ENCODE data around the gene ZNF493.

ZNF493 gene

DNA sequence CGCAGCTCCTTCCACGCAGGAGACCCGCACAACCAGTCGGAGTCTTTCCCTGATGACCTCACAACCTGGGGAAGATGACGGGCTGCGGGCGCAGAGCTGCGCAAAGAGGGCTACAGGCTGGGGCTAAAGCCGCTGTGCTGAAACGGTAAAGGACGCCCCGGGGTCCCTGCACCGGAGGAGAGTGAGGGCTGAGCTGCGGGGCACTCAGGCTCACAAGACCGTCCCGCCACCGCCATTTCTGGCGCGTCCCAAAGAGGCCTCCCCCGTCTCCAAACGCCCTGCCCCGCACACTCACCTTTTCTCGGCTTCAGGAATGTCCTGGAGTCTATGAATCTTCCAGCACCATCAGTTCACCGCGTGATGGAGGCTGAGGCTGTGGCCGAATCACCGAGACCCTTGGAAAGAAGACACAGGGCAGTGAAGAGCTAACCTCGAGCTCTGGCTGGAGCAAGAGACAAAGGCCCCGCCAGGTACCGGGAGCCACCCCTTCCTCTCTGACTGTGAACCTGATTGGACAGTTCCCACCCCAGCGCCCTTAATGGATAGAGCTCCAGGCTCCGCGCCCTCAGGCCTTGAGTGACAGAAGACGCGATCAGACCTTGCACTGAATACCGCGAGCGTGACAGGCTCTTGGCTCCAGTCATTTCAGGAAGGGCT lies 66.6 kb downstream of the ZNF493 start:
- DNase-seq = no peak

DNA sequence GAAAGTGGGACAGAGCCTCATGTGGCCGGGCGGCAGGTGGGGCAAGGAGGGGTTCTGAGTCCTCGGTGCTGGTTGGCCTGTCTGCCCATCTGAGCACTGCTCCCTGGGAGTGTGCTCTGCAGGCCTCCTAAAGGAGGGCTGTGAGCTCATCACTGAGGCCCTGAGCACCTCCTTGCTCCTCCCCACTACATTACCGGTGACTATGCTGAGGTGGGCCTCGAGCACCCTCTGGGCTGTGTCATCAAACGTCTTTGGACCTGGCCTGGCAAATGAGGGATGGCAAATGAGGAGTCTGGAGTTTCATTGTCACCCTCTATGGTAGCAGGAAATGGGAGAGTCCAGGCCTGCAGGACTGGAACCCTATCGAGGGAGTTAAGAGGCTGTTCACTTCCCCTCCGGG lies 69.7 kb downstream of the ZNF493 start:
- DNase-seq = no peak

DNA sequence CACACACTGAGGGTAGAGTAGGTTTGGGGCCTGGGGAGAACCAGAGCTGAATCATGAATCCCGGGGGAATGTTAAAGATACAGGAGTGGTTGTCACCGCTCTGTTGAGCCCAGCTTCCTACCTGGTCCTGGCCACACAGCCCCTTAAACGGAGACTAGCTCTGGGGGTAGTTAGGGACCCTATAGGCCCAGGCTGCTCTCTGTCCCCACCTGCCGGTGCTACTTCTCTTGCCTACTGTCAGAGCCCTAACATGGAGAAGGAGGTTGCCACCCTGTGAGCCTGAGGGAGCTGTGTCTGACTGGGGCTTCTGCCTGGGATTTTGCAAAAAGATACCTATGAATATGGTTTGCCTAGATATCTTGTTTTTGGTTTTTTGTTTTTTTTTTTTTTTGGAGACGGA lies 71.9 kb downstream of the ZNF493 start:
- DNase-seq = no peak

DNA sequence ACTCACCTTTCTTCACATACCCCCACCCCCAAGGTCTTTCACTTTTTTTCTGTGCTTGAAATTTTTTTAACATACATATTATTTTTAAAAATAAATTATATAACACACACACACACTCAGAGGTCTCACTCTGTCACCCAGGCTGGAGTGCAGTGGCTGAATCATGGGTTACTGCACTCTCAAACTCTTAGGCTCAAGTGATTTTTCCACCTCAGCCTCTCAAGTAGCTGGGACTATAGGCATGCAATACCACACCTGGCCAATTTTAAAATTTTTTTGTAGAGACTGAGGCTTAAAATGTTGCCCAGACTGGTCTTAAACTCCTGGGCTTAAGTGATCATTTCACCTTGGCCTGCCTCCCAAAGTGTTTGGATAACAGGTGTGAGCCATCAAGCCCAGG lies 75.6 kb downstream of the ZNF493 start:
- DNase-seq = no peak

DNA sequence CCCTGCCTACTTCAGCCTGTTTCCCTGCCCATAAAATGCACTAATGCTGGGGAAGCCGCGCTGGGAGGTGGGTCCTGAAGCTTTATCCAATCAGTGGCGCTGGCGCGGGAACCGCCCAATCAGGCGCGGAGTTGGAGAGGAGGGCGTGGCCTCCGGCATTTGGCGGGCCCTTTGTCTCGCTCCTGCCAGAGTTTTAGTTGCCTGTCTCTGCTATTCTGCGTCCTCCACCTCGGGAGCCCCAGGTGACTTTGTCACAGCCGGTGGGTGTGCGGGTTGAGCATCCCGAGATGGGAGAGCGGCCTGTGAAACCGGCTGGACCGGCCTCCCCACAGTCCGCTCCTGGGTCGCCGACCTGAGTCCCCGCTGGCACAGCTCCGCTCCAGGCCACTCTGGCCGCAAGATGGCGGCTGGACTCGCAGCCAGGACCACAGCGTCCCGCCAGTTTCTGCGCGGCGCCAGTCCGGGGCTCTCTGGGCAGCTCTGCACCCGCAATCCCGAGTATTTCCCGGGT lies 77.8 kb downstream of the ZNF493 start:
- peak; percentile 75 for DNase-seq

Measured in activated T-cell treated with anti-CD3 and anti-CD28 coated beads, Interleukin-2, amount 50 U/mL, for 1 hour (primary cell).